SK-N-SH (cell line): Measurements from ENCODE around the gene GPER1. TPM values are rescaled to one million over a fixed set of nuclear protein-coding genes. Genes with fewer than 3 reads are reported as not detected.

ENCODE experiments used
- CTCF ChIA-PET: fragments of 300-600, 350-600 bp; formaldehyde crosslinking; extraction: SDS; loops from one replicate; lab custom pipeline; 2021; lab: Yijun Ruan, JAX
- POLR2A ChIA-PET: fragments of 350-600 bp; sonication (Branson Sonifier 250); formaldehyde crosslinking; extraction: SDS; loops from one replicate; lab custom pipeline; 2020; ENCODE audit warnings: antibody characterized with exemption, inconsistent platforms; lab: Yijun Ruan, JAX
- DNase-seq: peaks from one replicate; pipeline ENCODE4 v3.0.0; 2012
- H2AFZ ChIP-seq: fragments of 200-600 bp; sonication (generic); 2 replicates; pipeline ENCODE4 v1.8.1; 2016; ENCODE audit warnings: antibody characterized with exemption, mild to moderate bottlenecking, low read depth
- H3F3A ChIP-seq: fragments of 200-600 bp; sonication (generic); replicated peaks from 2 replicates; pipeline ENCODE3; 2016; ENCODE audit warnings: antibody characterized with exemption, mild to moderate bottlenecking; ENCODE audit not compliant: insufficient read depth
- H3K27ac ChIP-seq, 2 experiments: fragments of 200-500 bp in 1 of 2; fragments of 200-600 bp in 1 of 2; sonication (Bioruptor generic) in 1 of 2; sonication (generic), shearing (Covaris generic) in 1 of 2; 2 replicates each; pipeline versions ENCODE4 v1.5.1 to v1.6.1; 2014 to 2016; ENCODE audit warnings: low read depth in 2 of 2, inconsistent platforms in 1 of 2, low read length in 1 of 2, mild to moderate bottlenecking in 1 of 2, mixed read lengths in 1 of 2
- H3K27me3 ChIP-seq: fragments of 200-600 bp; sonication (generic), shearing (Covaris generic); 2 replicates; pipeline ENCODE4 v1.6.1; 2016; ENCODE audit warnings: mixed run types; ENCODE audit not compliant: insufficient read depth
- H3K36me3 ChIP-seq, 2 experiments: fragments of 200-500 bp in 1 of 2; fragments of 200-600 bp in 1 of 2; sonication (Bioruptor generic) in 1 of 2; sonication (generic) in 1 of 2; replicated peaks in 1 of 2; 2 replicates each; pipeline versions ENCODE3 to v1.5.1; 2014 to 2016; ENCODE audit warnings: low read length in 1 of 2, mild to moderate bottlenecking in 1 of 2; ENCODE audit not compliant: insufficient read depth in 2 of 2, control insufficient read depth in 1 of 2
- H3K4me1 ChIP-seq, 2 experiments: fragments of 200-500 bp in 1 of 2; fragments of 200-600 bp in 1 of 2; sonication (Bioruptor generic) in 1 of 2; sonication (generic), shearing (Covaris generic) in 1 of 2; 2 replicates each; pipeline versions ENCODE4 v1.5.1 to v1.6.1; 2014 to 2016; ENCODE audit warnings: low read depth in 1 of 2, low read length in 1 of 2, mixed run types in 1 of 2; ENCODE audit not compliant: insufficient read depth in 2 of 2, control insufficient read depth in 1 of 2
- H3K4me2 ChIP-seq: fragments of 200-600 bp; sonication (generic), shearing (Covaris generic); 2 replicates; pipeline ENCODE4 v1.6.1; 2017; ENCODE audit warnings: mixed run types
- H3K4me3 ChIP-seq, 2 experiments: fragments of 200-500 bp in 1 of 2; fragments of 200-600 bp in 1 of 2; sonication (Bioruptor generic) in 1 of 2; sonication (generic), shearing (Covaris generic) in 1 of 2; 2 replicates each; pipeline versions ENCODE4 v1.5.1 to v1.8.1; 2014 to 2016; ENCODE audit warnings: low read depth in 2 of 2, inconsistent platforms in 1 of 2, low read length in 1 of 2, mild to moderate bottlenecking in 1 of 2, mixed read lengths in 1 of 2, moderate library complexity in 1 of 2
- H3K79me2 ChIP-seq: fragments of 200-600 bp; sonication (generic); 2 replicates; pipeline ENCODE4 v1.8.1; 2017; ENCODE audit warnings: mild to moderate bottlenecking; ENCODE audit not compliant: insufficient read depth
- H3K9ac ChIP-seq: fragments of 200-600 bp; sonication (generic); 2 replicates; pipeline ENCODE4 v1.6.1; 2017; ENCODE audit warnings: mixed run types
- H3K9me2 ChIP-seq: fragments of 200-600 bp; sonication (generic); 2 replicates; pipeline ENCODE4 v1.6.1; 2017; ENCODE audit warnings: mixed run types
- H3K9me3 ChIP-seq: fragments of 200-600 bp; sonication (generic); 2 replicates; pipeline ENCODE4 v1.6.1; 2017; ENCODE audit warnings: mixed run types, mild to moderate bottlenecking, moderate library complexity
- H4K20me1 ChIP-seq: fragments of 200-600 bp; sonication (generic); 2 replicates; pipeline ENCODE4 v1.6.1; 2017; ENCODE audit warnings: mild to moderate bottlenecking, mixed run types; ENCODE audit not compliant: insufficient read depth
- EP300 ChIP-seq, 2 experiments: IDR thresholded peaks; 2 replicates each; pipeline versions ENCODE4 v1.4.0 to v1.6.1; 2012; ENCODE audit warnings: borderline replicate concordance in 1 of 2, low read depth in 1 of 2, low read length in 1 of 2
- FOXM1 ChIP-seq: IDR thresholded peaks from 2 replicates; pipeline ENCODE4 v1.4.0; 2012; ENCODE audit warnings: low read depth, mild to moderate bottlenecking
- GABPA ChIP-seq: IDR thresholded peaks from 2 replicates; pipeline ENCODE4 v1.4.0; 2012; ENCODE audit warnings: low read depth, mild to moderate bottlenecking
- GATA2 ChIP-seq: sonication (generic); formaldehyde crosslinking; IDR thresholded peaks from 2 replicates; pipeline ENCODE4 v1.5.0; 2020; ENCODE audit warnings: mild to moderate bottlenecking, missing genetic modification reagents
- RCOR1 ChIP-seq: fragments of 150-350 bp; IDR thresholded peaks from 2 replicates; pipeline ENCODE4 v1.6.1; 2017; ENCODE audit warnings: antibody characterized with exemption, low read length
- TAF1 ChIP-seq: IDR thresholded peaks from 2 replicates; pipeline ENCODE4 v1.6.1; 2012; ENCODE audit warnings: low read depth, mild to moderate bottlenecking, low read length, moderate library complexity, borderline replicate concordance
- TCF12 ChIP-seq: IDR thresholded peaks from 2 replicates; pipeline ENCODE4 v1.4.0; 2012
- TEAD4 ChIP-seq: IDR thresholded peaks from 2 replicates; pipeline ENCODE4 v1.4.0; 2012; ENCODE audit warnings: mild to moderate bottlenecking, borderline replicate concordance; ENCODE audit not compliant: insufficient read depth
- YY1 ChIP-seq: IDR thresholded peaks from 2 replicates; pipeline ENCODE4 v1.4.0; 2012; ENCODE audit warnings: low read depth, mild to moderate bottlenecking
- WGBS: methylation state at CpG from one replicate; pipeline ENCODE4 v1.1.6; 2017; ENCODE audit warnings: low lambda C conversion rate; 5-methylcytosine and 5-hydroxymethylcytosine counted together
- polyA plus RNA-seq, 3 experiments: library from polyadenylated mRNA; depleted of rRNA; stranded (reverse); fragments of >200 nt; gene quantifications; 2 replicates each; pipeline ENCODE4 v1.2.3, GENCODE V29; 2012
- TF ChIP-seq, protein P1 (sequence below): IDR thresholded peaks from 2 replicates; pipeline ENCODE4; 2012
- TF ChIP-seq, protein P2 (sequence below): IDR thresholded peaks from 2 replicates; pipeline ENCODE4 v1.4.0; 2012; ENCODE audit warnings: low read depth, borderline replicate concordance
- TF ChIP-seq, protein P3 (sequence below): IDR thresholded peaks from 2 replicates; pipeline ENCODE4 v1.4.0; 2012; ENCODE audit warnings: low read depth, borderline replicate concordance

The GPER1 gene
- polyA plus RNA-seq, 1 of the 3 experiments (the other 2 are of a cell fraction) = 6.4 TPM

DNA sequence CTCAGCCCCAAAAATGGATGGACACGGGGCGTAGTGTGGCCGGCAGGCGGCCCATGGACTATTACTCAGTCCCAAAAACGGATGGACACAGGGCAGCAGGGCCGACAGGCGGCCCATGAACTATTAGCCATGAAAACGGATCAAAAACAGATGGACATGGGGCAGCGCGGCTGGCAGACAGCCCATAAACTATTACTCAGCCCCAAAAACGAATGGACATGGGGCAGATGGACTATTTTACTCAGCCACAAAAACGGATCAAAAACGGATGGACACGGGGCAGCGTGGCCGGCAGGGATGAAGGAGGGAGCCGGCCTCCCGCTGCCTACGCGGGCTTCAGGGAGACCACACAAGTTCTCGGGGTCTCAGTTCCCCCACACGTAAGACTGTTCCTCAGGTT lies 32.9 kb downstream of the GPER1 start:
- Histone ChIP-seq H3K4me1 (0 out of 4 replicates have a peak, but pooled peaks cover 0 to 8% of the 10 kb centered on the region in 2 experiments), H3K9me2 (no peaks in the 10 kb centered on the region), H3K27ac (no peak overlapping the region), H3K4me3 (no peak overlapping the region), H2AFZ (no peak overlapping the region), H3K9ac (no peak overlapping the region), H3K79me2 (peaks cover 43% of the 10 kb centered on the region; the same call in 1 of the 2 replicates), H3K4me2 (no peak overlapping the region), H3K36me3 (peaks cover 8 to 11% of the 10 kb centered on the region in 2 experiments), H3K9me3 (no peaks in the 10 kb centered on the region), H4K20me1 (peaks cover 21% of the 10 kb centered on the region), H3K27me3 (no peaks in the 10 kb centered on the region), H3F3A (no peaks in the 10 kb centered on the region)
- DNase-seq = no peak
- ChIA-PET POLR2A (no interaction called here), CTCF (interaction anchor here (1.0 to 2.1 kb wide), 3 partner anchors 55 to 146 kb away, joined by 3 to 10 read pairs (median 5); partner anchors contain the start of gene COX19)
- WGBS = 87% methylated on average over 22 of the region's 22 CpGs
- TF ChIP-seq TAF1 = no peak
- TF ChIP-seq YY1 = no peak
- TF ChIP-seq TEAD4 = no peak
- TF ChIP-seq GATA2 (CRISPR knock-in tag) = no peak
- no peak for TF ChIP-seq FOXM1
- TF ChIP-seq, protein P1, sequence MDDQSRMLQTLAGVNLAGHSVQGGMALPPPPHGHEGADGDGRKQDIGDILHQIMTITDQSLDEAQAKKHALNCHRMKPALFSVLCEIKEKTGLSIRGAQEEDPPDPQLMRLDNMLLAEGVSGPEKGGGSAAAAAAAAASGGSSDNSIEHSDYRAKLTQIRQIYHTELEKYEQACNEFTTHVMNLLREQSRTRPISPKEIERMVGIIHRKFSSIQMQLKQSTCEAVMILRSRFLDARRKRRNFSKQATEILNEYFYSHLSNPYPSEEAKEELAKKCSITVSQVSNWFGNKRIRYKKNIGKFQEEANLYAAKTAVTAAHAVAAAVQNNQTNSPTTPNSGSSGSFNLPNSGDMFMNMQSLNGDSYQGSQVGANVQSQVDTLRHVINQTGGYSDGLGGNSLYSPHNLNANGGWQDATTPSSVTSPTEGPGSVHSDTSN = no peak
- TF ChIP-seq EP300 (IDR thresholded peaks at IDR 0.05; ENCODE audit: borderline replicate concordance in 1 of 2, low read depth in 1 of 2, low read length in 1 of 2) = no peak
- TF ChIP-seq, protein P2, sequence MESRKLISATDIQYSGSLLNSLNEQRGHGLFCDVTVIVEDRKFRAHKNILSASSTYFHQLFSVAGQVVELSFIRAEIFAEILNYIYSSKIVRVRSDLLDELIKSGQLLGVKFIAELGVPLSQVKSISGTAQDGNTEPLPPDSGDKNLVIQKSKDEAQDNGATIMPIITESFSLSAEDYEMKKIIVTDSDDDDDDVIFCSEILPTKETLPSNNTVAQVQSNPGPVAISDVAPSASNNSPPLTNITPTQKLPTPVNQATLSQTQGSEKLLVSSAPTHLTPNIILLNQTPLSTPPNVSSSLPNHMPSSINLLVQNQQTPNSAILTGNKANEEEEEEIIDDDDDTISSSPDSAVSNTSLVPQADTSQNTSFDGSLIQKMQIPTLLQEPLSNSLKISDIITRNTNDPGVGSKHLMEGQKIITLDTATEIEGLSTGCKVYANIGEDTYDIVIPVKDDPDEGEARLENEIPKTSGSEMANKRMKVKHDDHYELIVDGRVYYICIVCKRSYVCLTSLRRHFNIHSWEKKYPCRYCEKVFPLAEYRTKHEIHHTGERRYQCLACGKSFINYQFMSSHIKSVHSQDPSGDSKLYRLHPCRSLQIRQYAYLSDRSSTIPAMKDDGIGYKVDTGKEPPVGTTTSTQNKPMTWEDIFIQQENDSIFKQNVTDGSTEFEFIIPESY = no peak

DNA sequence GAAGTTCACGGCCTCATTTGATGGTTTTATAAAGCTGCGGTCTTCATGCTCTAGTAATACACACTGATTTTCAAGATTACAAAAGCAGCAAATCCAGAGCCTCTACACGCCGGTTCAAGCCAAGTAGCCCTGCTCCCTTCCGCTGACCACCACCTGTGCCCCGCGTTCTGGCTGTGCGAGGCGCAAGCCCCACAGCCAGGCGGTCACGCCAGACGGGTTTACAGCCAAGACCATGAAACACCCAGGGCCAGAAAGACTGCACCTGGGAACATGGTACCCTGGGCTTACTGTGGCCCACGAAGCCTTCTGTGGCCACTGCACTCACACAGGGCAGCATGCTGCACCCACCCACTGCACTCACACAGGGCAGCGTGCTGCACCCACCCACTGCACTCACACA lies 33.6 kb downstream of the GPER1 start:
- POLR2A ChIA-PET = no interaction called here
- no peak for DNase-seq
- no peak overlapping the region for H3K4me2 ChIP-seq
- TF ChIP-seq RCOR1 (no peak), GABPA (no peak), TCF12 (no peak)
- TF ChIP-seq, protein P3, sequence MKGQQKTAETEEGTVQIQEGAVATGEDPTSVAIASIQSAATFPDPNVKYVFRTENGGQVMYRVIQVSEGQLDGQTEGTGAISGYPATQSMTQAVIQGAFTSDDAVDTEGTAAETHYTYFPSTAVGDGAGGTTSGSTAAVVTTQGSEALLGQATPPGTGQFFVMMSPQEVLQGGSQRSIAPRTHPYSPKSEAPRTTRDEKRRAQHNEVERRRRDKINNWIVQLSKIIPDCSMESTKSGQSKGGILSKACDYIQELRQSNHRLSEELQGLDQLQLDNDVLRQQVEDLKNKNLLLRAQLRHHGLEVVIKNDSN = no peak
- TF ChIP-seq, protein P2 = no peak
- no peaks in the 10 kb centered on the region for H3K27me3 ChIP-seq
- no peak overlapping the region for H3K27ac ChIP-seq
- 0 out of 4 replicates have a peak, but pooled peaks cover 0 to 8% of the 10 kb centered on the region in 2 experiments for H3K4me1 ChIP-seq
- H2AFZ ChIP-seq = no peak overlapping the region
- CTCF ChIA-PET = interaction anchor here (6.4 kb wide), 1 partner anchor 129 kb away, joined by 65 read pairs; no protein-coding TSS in a partner anchor
- H3K79me2 ChIP-seq = peaks cover 47% of the 10 kb centered on the region; the same call in 1 of the 2 replicates
- H3K9me2 ChIP-seq = no peaks in the 10 kb centered on the region
- peaks cover 11% of the 10 kb centered on the region in 2 experiments for H3K36me3 ChIP-seq
- H3K9ac ChIP-seq = no peak overlapping the region
- H3K9me3 ChIP-seq = no peaks in the 10 kb centered on the region
- peaks cover 21% of the 10 kb centered on the region for H4K20me1 ChIP-seq
- 97% methylated on average over 13 of the region's 14 CpGs for WGBS
- no peaks in the 10 kb centered on the region for H3F3A ChIP-seq
- H3K4me3 ChIP-seq = no peak overlapping the region
